ENCODE data around the gene TGFBR3.

Gene TGFBR3

DNA sequence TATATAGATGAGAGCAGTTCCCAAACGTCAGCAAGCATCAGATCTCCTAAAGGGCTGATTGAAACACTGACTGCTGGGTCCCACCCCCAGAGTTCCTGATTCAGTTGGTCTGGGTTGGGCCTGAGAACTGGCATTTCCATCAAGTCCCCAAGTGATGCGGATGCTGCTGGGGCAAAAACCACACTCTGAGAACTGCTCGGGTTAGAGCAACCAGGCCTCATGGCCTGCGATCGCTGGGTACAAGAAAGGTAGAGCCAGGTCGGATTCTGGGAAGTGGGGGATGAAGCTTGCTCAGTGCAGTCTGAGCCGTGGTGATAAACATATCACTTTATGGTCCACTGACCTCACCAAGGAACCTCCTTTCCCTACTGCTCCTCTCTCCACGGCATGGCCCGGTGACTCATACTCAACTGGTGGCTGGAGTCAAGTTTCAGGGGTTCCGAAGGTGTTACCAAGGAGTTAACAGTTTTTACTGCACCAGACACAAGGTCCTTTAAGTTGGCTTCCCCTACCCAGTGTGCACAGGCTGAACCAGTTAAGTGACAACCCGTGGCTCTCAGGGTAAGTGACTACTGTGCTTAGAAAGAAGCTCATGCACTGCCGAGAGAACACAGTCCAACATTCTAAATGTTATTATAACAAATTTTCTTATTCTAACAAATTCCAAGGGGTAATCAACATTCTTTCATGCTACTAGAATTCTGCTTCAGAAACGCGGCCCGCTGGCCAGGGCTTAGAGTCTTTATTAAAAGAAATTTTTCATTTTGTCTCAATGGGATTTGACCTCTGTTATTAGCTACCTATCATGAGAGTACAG is 153.5 kb downstream of the TGFBR3 start:
- no peak for DNase-seq (ENCODE audit: low read depth)

DNA sequence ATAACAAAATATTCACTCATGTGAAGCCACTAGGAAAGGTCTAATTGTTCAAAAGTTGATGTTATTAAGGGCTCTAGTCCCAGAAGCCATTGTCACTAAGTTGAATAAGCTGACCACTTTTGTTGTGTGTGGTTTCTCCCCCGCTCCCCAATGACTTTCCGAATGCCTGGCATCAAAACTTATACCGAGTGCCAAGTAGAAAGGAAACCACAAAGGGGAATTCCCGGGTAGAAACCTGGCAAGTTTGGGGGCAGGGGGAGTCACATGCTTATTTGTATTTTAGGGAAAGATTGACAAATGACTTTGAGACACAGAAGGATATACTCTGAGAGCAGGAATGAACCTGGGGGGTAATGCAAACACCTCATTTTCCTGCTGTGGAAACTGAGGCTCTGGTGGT is 154.1 kb downstream of the TGFBR3 start:
- no peak for DNase-seq (ENCODE audit: low read depth)

DNA sequence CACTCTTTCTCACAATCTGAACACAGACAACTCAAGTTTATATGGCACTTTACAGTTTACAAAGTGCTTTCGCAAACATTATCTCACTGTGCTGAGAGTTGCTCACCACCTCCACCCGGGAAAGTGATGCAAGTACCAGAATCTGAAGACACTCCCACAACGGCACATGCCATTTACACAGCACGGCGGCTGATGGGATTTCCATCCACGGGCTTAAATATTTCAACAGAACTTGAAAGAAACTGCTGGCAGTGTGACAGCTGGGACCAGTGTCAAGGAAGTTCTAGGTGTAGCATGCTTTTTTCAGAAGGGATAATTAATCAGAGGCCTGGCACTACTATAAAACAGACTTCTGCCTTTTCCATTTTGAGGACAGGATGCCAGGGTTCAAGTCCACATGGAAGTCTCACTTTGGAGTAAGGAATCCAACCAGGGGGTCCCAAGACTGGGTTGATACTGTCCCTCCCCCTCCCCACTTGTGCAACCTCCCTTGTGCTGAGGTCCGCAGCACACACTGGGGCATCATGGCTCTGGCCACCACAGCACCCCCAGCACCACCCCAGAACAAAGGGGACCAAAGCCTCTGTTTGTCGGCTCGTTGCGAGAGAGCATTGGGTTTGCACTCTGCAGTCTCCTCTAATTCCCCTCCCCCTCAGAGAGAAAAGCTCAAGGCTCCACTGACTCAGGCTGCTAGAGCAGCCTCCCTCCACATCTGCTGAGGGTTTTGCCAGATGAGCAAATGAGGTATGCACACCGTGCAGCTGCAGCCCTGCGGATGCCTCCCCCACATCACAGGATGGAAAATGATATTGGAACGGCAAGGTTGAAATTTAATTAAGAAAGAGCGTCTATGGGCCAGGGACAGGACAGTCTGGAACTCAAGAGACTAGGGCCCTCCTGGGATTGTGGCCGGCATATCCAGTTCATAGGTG is 154.9 kb downstream of the TGFBR3 start:
- DNase-seq (ENCODE audit: low read depth) = no peak

DNA sequence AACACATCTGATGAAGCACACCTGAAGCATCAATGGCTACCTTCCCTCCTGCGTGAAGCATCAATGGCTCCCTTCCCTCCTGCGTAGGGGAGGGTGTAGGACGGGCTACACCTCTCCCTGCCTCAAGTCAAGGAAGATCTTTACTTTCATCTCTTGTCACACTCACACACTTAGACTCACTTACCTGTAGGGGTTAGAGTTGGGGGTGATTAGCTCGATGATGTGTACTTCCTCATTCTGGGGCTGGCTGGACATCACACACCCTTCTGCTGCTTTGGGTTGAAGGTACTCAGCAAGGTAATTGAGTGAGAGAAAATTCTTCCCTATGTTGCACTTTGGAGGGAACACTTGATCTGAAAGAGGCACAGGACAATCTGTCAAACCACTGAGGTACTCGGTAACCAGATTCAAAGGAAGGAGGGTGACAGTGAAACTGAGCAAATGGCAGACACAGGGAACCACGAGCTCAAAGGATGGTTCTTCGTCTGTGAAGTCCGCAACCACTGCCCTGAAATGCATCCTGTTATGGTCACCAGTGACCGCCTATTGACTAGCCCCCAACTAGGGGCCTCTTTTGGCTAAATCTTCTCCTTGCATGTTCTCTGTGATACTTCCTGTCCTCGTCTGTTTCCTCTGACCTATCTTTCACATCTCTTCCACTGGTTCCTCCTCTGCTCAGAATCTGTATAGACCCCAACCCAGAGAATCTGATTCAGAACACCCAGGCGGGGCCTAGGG is 156.2 kb downstream of the TGFBR3 start:
- no peak for DNase-seq (ENCODE audit: low read depth)

DNA sequence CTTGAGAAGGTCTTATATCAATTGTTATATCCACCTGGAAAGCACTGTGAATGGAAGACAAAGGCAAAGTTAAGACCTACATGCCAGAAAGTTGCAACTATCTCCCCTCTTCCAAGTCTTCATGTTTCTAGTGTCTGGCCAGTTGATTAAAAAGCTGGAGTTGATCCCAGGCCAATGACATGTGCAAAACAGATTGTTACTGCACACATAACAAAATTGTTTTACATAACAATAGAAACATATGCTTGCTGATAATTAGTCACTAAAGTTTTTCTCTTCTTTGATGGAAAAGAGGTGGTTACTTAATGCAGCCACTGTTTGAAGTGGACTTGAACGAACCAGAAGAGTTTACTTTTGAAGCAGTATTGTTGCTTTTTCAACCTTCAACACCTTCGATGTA is 158.2 kb downstream of the TGFBR3 start:
- DNase-seq (ENCODE audit: low read depth) = no peak

DNA sequence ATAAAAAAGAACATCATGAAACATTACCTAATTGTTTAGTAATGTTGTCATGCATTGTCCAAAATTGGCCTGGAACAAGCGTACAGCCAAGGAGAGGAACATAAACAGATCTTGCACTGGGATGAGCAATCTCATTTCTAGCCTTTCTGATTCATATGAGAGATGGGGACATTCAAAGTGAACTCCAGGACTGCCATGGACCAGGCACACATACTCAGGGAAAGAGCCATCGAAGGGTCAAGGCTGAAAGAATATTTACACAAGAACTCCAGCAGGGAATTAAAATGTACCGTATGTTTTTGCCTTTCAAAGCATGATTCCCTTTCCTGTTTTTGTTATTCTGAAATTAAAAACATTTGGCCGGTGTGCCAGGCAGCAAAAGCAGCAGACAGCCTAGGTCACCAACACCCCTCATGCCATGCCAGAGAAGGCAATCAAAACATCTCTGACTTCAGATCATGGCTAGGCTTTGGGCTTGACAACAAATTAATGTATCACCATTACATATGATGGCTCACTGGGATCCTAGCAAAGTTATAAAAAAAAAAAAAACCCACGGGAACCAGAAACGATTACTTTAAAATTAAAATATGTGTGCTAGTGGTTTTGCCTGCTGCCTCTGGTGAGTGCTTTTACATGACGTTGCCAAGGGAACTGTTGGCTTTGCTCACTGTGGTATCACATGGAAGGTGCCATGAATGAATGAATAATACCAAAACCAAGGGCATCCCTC is 159.8 kb downstream of the TGFBR3 start:
- DNase-seq (ENCODE audit: low read depth) = no peak

DNA sequence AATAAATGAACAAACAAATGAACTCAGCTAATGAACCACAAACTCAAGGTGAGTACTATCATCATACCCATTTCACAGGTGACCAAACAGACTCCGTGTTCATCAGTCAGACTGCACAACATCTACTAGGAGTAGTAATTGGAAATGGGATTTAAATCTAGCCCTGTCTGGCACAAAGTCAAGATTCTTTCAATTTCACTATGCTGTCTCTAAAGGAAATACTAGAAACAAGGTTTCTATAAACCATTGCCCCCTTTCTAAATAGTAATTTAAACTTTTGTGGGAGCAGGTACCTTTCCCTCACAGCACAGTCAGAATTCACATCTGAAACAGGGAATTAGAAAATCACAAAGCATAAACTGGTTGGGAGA is 160.3 kb downstream of the TGFBR3 start:
- no peak for DNase-seq (ENCODE audit: low read depth)

DNA sequence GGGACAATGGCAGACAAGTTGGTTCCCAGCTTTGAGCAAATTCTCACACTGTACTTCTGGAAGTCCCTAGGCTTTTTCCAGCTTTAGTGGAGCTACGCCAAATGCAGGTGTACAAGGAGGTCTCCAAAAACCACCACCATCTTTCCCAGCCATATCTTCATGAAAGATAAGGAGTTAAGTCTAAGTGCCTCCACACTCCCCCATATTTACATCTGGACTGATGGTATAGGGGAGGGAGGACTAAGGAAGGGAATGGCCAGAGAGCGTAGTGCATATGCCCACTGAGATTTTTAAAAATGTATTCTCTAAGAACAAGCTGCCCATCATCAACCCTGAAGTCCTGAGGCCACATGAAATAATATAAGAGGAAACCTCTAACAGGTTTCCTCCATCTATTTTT is 161.3 kb downstream of the TGFBR3 start:
- no peak for DNase-seq (ENCODE audit: low read depth)

DNA sequence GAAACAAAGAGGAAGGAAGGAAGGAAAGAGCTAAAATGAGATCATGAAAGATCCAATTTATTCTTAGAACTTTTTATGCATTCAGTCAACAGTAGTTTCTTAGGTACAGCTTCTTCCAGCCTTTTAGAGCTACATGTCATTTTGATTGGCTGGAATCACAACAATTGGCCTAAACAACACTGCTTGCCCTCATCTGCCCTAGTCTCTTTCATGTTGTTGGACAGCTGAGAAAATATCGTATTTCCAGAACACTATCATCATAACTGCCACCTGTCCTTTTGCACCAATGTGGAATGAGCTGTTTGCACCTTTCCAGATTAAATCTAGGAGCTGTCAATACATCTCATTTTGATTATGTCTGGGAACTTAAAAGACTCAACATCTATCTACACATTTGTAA is 161.7 kb downstream of the TGFBR3 start:
- no peak for DNase-seq (ENCODE audit: low read depth)

DNA sequence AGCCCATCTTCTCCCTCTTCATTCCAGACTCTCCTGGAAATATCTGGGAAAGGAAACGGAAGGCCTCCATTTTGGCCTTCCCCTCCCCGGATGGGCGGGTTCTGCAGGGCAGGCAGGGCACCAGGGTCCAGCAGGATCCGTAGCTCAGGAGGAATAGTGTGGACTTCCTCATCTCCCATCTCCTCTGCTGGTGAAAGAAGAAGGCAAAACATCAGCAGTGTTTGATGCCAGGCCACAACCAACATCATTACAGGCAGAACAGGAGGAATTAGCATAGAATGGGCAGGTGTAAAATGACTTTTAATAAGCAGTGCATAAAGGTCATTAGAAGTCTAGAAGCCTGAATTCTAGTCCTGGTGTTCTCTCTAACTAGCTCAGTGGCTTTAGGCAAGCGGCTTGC is 165.9 kb downstream of the TGFBR3 start:
- DNase-seq (ENCODE audit: low read depth) = no peak

DNA sequence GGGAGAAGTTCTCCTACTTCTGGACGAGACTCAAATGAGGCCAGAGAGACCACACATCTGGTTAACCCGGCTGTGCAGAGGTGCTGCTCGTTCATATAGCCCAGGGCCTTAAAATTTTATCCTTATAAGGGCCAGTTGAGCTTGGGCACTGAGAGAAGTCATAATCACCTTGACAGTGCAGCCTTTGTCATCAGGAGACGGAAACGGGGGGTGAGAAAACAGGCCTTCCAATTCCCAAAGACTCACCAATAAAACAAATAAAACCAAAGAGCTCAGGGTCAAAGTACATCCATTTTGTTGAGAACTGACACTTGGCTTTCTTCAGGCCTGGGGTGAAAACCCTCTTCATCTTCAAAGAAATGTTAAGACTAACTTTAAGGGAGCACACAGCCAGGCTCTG is 167.1 kb downstream of the TGFBR3 start:
- DNase-seq (ENCODE audit: low read depth) = no peak

DNA sequence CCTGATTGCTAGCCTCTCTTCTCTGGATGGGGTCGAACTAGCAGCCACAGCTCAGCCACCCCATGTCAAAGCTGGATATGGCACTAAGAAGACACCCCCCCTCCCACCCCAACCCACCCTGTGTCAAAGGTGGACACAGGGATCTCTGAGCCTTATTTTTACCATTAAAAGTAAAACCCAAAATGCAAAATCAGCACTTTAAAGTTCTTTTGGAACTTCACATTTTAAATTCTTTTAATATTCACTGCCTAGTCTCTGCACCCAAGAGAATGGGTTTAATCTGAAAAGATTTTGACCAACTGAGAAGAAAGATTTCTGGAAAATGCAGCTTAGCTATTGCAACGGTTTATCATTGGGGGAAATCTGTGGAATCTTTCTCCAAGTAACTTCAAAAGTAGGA is 167.6 kb downstream of the TGFBR3 start:
- DNase-seq (ENCODE audit: low read depth) = no peak

DNA sequence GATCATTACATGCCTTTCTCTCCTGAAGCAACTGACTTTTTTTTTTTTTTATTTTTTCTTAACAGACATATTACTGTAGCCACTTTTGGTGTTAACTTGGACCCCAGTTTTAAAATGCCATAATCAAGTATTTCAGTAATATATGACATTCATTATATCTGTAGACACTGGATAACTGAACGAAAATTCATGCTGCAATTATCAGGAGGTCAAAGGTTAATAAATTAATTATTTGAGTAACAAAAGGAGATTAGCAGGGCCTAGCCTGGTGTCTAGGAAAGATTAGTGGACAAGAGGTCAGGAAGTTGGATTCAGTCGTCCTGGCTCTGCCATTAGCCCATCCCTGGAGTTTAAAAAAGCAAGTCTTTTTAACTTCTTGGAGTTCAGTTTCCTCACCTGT is 168.1 kb downstream of the TGFBR3 start:
- DNase-seq (ENCODE audit: low read depth) = no peak

DNA sequence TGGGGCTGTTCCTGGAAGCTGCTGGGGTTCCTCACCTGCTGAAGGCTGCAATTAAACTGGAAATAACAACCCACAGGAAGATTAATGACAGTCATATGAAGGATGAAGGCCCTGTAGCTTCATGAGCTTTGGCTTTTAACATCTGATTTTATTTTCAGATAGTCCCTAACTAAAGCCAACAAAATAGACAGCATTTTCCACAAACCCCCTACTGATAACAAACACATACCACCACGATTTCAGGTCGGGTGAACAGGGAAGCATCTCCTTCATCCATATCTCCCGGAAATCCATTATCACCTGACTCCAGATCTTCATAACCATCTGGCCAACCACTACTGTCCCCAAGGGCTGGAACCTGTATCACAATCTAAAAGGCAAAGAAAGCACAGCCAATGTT is 169.6 kb downstream of the TGFBR3 start:
- no peak for DNase-seq (ENCODE audit: low read depth)

DNA sequence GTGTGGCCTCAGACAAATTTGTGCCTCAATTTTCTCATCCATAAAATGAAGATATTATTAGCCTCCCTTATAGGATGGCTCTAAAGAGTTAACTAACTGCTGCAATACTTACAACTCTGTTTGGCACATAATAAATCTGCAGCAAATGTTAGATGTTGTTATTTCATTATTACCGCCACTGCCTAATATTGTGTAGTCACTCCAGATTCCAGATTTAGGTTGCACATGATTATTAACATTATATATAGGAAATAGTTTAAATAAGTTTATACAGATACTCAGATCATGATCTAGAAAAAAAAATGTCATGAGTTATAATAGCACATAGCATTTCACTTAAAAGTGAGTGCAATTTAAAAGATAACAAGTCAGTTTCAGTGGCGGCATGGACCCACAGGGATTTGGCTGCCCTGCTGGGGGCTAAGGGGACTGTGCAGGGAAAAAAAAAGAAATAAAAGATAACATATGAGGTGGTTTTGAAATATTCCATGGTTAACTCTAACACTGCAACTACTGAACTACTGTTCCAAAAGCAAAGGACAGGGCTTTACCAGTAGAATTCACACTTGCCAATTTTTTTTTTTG is 170.4 kb downstream of the TGFBR3 start:
- DNase-seq (ENCODE audit: low read depth) = no peak

DNA sequence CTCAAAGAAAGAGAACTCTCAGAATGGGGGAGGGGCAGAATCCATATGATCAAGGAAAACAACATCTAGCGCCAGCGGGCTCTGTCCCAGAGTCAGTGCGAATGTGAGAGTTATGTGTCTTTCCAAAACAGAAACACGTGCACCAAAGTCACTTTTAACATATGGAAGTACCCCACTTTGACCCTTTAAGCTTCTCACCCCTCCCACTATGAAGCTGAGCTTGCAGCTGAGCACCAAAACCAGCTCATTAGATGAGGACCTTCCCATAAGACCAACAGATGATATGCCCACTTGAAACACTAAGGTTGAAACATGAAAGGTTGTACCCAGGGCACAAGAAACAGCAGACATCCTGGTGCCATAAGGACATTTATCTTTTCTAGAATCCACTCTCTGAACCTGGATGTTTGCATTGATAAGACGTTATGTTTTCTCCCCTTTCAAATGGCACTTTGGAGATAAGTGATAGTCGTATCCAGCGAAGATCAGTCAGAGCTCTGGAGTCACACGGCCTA is 171.0 kb downstream of the TGFBR3 start:
- no peak for DNase-seq (ENCODE audit: low read depth)

DNA sequence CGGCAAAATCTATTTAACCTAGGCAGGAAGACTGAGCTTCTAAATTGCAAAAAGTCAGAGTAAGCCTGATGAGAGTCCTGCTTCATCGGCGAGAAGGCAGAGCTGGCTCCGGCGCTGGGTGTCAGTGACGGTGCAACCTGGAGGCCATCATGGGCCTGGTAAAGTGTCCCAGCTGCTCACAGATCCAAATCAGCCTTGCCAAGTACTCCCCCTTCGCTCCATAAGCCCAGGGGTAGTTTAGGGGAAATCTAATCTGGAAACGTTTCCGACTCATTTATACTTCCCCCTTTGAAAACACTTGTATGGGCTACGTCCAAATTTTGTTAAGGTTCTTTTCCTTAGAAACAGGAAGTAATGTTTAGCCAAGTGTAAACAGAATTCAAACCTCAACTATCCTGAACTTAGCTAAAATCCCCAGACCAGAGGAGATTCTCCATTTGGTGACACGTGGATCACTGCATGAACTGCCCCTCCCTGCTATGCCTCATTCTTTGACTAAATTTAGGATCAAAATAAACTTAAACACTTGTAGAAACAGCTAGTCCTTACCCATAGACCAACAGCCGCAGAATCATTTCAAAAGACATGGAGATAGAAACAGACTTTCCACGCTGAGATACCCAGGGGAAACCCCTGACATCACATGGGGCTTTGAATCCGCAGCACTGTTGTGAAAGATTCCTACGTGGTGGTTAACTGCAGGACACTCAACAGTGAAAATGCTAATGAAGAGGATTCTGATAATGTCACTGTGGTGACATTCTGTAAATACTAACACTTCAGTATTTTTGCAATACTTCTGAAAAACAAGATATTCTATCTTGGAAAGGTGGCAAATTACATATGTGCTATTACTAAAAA is 172.7 kb downstream of the TGFBR3 start:
- no peak for DNase-seq (ENCODE audit: low read depth)

DNA sequence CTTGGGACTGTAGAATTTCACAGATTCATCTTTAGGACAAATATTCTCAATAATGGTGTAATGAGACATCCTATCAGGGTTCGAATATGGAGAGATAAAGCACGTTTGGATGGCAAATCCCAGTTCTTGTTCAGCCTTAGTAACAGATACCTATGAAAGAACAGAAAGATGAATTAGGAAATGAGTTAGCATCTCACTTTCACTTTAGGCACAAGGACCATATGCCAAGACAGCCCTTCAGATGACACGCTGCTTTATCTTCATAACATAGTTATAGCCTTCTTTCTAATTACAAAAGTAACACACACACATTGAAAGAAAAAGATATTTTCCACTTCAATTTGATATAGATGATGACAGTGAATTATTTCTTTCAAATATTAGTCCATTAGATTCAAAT is 173.6 kb downstream of the TGFBR3 start:
- no peak for DNase-seq (ENCODE audit: low read depth)

DNA sequence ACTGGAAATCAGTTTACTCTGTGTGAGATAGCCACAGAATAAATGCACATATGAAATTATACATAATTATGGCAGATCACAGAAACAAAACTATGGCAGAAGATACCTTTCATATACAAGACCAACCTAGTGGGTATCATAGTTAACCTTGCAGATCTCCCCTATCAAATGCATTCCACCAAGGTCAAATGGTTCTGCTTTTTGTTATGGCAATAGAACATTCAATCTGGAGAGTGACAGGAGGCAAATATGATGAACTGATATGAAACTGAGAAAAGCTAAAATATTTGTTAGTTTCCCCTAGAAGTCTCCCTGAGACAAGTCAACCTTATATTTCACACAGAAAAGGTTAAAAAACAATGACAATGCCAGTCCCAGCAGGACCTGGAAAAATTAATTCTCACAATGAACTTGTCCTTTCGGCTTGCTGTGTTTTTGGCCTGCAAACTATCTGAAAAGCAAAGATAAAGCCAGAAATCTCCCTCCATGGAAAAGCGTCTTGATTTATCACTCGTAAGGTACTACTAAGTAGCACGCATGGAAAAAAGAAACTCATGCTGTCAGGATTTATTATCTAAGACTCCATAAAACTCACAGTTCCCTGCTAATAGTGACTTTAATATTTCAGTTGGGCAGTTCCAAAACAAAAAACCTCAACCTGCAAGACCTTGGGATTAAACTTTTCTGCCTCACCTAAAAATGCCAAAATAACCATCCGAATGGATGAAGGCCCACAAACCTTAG is 174.3 kb downstream of the TGFBR3 start:
- no peak for DNase-seq (ENCODE audit: low read depth)

DNA sequence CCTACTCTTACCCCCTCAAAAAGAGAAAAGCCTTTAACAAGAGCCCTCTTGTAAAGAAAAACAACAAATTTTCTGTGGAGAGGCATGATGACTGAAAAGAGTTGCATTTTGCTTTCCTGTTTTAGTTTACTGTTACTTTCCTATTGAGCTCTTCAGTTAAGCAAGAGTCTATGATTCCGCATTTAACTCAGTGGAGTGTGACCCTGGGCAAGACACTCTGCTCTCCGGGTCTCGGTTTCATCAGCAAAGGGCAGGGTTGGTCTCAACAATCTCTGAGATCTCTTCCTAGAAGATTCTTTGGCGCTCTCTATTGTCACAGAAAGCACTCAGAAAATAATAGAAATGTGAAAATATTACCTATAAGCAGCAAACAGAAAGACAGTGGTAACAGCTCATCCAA is 175.7 kb downstream of the TGFBR3 start:
- DNase-seq (ENCODE audit: low read depth) = no peak
